ENCODE measurements around the gene SSR4.

Gene SSR4

GRCh38 chrX:153769865-153770600, 24.4 kb upstream of the SSR4 start:
- DNase-seq (ENCODE audit: low spot score): no peak

- DNase-seq (ENCODE audit: low spot score): no peak
Observed at GRCh38 chrX:153770601-153771414, 23.7 kb upstream of the SSR4 start.

GRCh38 chrX:153771415-153772315, 22.8 kb upstream of the SSR4 start:
- DNase-seq (ENCODE audit: low spot score): no peak

- no peak for DNase-seq (ENCODE audit: low spot score)
Observed at GRCh38 chrX:153772316-153773217, 21.9 kb upstream of the SSR4 start.

- no peak for DNase-seq (ENCODE audit: low spot score)
Observed at GRCh38 chrX:153773218-153773611, 21.3 kb upstream of the SSR4 start.

- no peak for DNase-seq (ENCODE audit: low spot score)
Observed at GRCh38 chrX:153773741-153774575, 20.5 kb upstream of the SSR4 start.

- DNase-seq (ENCODE audit: low spot score): no peak
Observed at GRCh38 chrX:153774576-153775292, 19.7 kb upstream of the SSR4 start.

- no peak for DNase-seq (ENCODE audit: low spot score)
Observed at GRCh38 chrX:153775293-153776119, 19.0 kb upstream of the SSR4 start.

- no peak for DNase-seq (ENCODE audit: low spot score)
Observed at GRCh38 chrX:153776120-153776599, 18.3 kb upstream of the SSR4 start.

- DNase-seq (ENCODE audit: low spot score): no peak
Observed at GRCh38 chrX:153776611-153777045, 17.8 kb upstream of the SSR4 start.

- no peak for DNase-seq (ENCODE audit: low spot score)
Observed at GRCh38 chrX:153777261-153778090, 17.0 kb upstream of the SSR4 start.

GRCh38 chrX:153778181-153778580, 16.3 kb upstream of the SSR4 start:
- DNase-seq (ENCODE audit: low spot score): no peak

- no peak for DNase-seq (ENCODE audit: low spot score)
Observed at GRCh38 chrX:153778684-153779101, 15.8 kb upstream of the SSR4 start.

GRCh38 chrX:153779891-153780677, 14.4 kb upstream of the SSR4 start:
- no peak for DNase-seq (ENCODE audit: low spot score)

GRCh38 chrX:153780678-153781427, 13.6 kb upstream of the SSR4 start, which contains the start of gene SRPK3:
Gene SRPK3, plus strand, starts transcription at chrX:153781041. Its CDS starts 46 bp downstream, at chrX:153781087.
- DNase-seq (ENCODE audit: low spot score): no peak

All from kidney capillary endothelial cell (primary cell).